Measurements from ENCODE around the gene ALDH7A1.
A peak's percentile ranks its signal among the peaks of the same experiment; 100 is the strongest.
"Not testable (repeated sequence)": the region's sequence is repeated elsewhere in the genome, so short reads cannot be mapped to it uniquely, and the experiment has no call there.

The ALDH7A1 gene

DNA sequence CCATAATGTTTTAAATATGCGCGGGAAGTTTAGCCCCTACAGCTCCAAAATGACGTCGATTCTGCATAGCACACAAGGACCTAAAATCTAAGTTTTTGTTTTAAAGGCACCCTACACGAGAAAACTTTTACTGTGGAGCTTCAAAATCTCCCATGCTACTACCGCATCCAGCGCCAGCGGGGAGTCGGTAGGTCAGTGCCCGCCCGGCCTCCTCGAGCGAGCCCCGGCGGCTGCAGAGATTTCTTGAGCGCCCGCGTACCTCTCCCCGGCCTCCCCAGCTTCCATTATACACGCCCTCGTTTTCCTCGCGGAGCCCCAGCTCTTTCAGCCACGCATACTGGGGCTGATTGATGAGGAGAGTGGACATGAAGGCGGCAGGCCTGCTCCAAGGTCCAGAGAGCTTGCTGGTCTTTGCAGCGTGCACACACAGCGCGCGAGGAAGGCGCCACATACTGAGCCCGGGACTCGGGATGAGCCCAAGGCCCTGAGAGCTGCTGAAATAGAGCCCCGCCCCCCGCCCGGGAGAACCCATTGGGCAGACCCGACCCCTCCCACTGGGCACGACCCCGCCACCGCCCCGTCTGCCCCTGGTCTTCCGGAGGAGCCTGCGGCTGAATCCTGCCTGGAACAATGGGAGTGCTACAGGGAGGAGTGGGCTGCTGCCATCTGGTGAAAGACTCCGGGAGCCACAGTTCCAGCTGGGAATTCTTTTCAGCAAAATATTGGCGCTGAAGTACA is at the start of gene ALDH7A1:
Gene ALDH7A1 (minus strand): TSS at position 472 of the 738 bp plus-strand sequence. CDS start 21 bp downstream, at position 451.
- DNase-seq = peak; percentile 75

DNA sequence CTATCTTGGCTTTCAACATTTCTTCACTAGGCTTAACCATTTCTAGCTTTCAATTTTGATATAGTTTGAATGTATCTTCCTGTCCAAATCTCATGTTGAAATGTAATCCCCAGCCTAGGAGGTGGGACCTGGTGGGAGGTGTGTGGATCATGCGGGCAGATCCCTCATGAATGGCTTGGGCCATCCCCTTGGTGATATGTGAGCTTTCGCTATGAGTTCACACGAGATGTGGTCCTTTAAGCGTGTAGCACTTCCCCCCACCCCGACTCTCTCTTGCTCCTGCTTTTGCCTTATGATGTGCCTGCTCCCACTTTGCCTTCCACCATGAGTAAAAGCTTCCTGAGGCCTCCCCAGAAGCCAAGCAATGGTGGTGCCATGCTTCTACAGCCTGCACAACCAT is 46.4 kb upstream of the ALDH7A1 start:
- no peak for DNase-seq

- DNase-seq = no peak
These were observed 45.8 kb upstream of the ALDH7A1 start for GRCh38 chr5:126640866-126641265.

- no peak for DNase-seq
These were observed 41.9 kb upstream of the ALDH7A1 start for GRCh38 chr5:126636956-126637355.

- no peak for DNase-seq
These were observed 40.6 kb upstream of the ALDH7A1 start for GRCh38 chr5:126635585-126635984.

- DNase-seq = no peak
These were observed 38.5 kb upstream of the ALDH7A1 start for GRCh38 chr5:126633552-126633951.

- no peak for DNase-seq
These were observed 36.9 kb upstream of the ALDH7A1 start for GRCh38 chr5:126631920-126632319.

DNA sequence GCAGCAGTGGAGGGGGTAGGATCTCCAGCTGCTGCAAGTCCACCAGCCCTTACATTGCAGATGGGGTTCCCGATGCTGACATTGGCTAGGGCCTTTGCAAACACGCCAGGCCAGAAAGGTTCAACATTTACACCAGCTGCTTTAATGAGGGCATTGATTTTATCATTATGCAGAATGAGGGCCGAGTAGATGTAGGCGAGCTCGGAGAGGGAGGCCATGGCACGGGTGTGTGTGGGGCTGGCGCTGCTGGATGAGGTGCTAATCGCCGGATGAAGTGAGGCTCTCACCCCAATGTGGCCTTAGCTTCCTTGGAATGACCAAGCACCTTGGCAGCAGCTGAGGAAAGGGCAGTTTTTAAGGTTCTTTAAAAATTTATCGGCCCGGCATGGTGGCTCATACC is 33.1 kb upstream of the ALDH7A1 start:
- DNase-seq = no peak

GRCh38 chr5:126624534-126624933 is 29.5 kb upstream of the ALDH7A1 start:
- peak; percentile 51 for DNase-seq

DNA sequence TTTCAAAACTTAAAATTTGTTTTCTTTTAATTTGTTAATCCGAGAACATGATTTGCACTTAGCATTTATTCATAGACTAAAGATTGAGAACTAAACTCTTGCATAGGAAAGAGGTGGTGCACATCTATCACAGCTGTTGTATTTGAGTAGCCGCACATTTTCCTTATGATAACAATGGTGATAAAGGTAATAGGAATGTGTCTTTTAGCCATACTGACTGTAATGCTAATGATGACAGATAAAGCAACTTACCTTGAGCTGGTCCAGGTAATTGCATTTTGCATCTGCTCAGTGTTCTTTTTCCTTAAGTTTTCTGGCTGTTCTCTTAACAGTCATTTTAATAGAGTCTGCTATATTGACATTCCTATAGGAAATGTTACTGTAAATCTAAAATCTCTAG is 24.8 kb upstream of the ALDH7A1 start:
- DNase-seq = no peak

GRCh38 chr5:126617603-126618002 is 22.6 kb upstream of the ALDH7A1 start:
- DNase-seq = not testable (repeated sequence)

DNA sequence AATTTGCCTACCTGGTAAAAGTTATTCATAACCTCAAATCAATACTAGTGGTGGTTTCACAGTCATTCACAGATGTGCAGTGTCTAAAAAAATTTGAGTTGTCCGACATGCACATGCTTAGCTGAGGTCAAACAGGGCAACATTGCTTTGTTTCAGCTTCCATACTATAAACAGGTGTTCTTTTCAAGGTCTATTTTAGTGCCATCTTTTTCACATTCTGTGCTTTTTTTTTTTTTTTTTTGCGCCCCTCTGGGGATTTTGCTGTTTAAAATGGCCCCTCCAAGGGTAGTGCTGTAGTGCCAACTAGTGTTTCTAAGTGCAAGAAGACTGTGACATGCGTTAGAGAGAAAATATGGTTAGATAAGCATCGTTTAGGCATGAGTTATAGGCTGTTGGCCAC is 20.3 kb upstream of the ALDH7A1 start:
- no peak for DNase-seq

DNA sequence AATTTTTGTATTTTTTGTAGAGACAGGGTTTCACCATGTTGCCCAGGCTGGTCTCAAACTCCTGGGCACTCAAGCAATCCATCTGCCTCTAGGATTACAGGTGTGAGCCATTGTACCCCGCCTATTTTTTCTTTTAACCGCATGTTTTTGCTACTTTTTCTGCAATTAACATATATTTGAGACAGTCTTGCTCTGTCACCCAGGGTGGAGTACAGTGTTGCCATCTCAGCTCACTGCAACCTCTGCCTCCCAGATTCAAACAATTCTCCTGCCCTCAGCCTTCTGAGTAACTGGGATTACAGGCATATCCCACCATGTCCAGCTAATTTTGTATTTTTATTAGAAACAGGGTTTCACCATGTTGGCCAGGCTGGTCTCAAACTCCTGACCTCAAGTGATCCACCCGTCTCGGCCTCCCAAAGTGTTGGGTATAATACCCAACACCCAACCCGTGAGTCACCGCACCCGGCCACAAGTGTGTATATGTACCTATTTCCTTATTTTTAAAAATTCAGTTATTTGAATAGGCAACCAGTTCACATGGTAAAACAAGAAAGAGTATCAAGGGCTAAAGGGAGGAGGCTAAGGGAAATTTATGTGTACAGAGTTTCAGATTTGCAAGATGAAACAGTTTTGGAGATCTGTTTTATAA is 19.0 kb upstream of the ALDH7A1 start:
- DNase-seq = no peak

DNA sequence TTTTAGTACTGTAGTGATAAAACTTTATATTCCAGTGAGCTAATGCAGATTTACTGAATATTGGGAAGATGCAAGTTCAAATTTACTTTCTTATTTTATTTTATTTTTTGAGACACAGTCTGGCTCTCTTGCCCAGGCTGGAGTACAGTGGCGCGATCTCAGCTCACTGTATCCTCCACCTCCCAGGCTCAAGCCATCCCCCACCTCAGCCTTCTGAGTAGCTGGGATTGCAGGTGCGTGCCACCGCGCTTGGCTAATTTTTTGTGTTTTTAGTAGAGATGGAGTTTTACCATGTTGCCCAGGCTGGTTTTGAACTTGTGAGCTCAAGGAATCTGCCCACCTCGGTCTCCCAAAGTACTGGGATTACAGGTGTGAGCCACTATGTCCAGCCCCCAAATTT is 15.6 kb upstream of the ALDH7A1 start:
- no peak for DNase-seq

DNA sequence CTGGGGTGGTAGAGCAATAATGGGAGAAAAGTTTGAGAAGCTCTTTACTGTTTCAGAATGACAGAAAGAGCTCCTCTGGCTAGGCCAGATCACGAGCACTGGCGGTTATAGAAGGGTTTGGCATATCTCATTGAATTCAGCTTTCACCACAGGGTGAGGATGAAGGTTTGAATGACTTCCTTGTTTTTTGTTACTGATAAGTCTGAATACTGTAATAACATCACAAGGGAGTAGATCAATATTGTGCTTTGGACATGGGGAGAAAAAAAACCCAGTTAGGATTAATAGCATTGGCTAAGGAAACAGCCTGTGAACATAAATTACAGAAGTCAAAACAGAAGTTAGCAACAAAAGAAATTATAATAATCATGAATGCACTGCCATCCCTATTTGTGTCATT is 15.1 kb upstream of the ALDH7A1 start:
- DNase-seq = no peak

DNA sequence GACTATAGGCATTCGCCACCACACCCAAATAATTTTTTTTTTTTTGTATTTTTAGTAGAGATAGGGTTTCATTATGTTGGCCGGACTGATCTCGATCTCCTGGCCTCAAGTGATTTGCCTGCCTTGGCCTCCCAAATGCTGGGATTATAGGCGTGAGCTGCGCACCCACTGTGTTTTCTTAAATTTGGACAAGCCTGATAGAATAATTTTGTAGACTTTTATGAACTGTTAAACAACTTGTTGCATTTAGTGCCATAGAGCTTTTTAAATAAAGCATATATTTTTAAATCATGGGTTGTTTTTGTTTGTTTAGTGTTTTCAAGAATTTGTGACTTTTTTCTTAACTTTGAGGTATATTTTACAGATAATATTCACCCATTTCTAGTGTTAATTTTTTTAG is 10.5 kb upstream of the ALDH7A1 start:
- no peak for DNase-seq

- DNase-seq = no peak
These were observed 8.5 kb upstream of the ALDH7A1 start for GRCh38 chr5:126603402-126603991.

- DNase-seq = peak; percentile 48
These were observed 5.9 kb upstream of the ALDH7A1 start, which contains the start of gene PHAX for GRCh38 chr5:126600631-126601511. TSS of gene PHAX (plus strand) at chr5:126600947. CDS start at chr5:126600963, 16 bp downstream.

DNA sequence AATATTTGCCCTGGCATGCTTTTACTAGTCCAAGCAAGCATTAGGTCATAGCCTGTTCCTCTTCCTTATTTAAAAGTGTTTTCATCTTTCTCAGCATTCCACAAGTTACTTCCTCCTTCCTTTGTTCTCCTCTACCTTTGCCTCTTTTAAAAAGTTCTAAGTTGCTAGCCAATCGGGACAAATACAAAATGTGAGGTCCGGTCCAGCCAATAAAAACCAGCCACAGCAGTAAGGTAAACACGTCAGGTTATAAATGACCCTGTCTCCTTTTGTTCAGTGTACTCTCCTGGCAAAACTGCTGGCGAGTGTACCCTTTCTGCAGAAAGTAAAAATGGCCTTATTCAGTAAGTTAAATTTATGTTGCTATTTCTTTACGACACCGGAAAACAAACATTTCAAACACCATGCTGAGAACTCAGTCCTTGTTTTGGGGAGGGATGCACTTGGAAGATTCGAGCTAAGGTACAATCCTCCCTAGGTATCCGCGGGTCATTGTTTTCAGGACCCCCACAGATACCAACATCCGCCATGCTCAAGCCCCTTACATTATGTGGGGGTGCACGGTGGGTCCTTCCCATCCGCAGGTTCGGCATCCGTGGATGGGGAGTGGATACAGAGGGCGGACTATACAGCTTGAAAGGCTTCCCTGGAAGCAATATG is 5.1 kb upstream of the ALDH7A1 start:
- not testable (repeated sequence) for DNase-seq

GRCh38 chr5:126599499-126599898 is 4.5 kb upstream of the ALDH7A1 start:
- DNase-seq = no peak

- no peak for DNase-seq
These were observed 2.1 kb upstream of the ALDH7A1 start for GRCh38 chr5:126597156-126597555.

- DNase-seq = no peak
These were observed 566 bp upstream of the ALDH7A1 start for GRCh38 chr5:126595486-126596083.

Data from amniotic stem cell (primary cell).